Neural cell (in vitro differentiated cells): ENCODE results near the gene TRIM10. TPM values are rescaled to one million over a fixed set of nuclear protein-coding genes. Genes with fewer than 3 reads are reported as not detected.

ENCODE experiments used
- H2AFZ ChIP-seq: fragments of 200-600, 300-800 bp; sonication (generic), shearing (Covaris generic); 2 replicates; pipeline ENCODE4 v1.6.0; 2014; ENCODE audit warnings: low read depth, mild to moderate bottlenecking, antibody characterized with exemption, low read length, moderate library complexity
- H3F3A ChIP-seq: fragments of 200-600 bp; shearing (Covaris generic); 2 replicates; pipeline ENCODE4 v1.6.1; 2016; ENCODE audit warnings: mild to moderate bottlenecking, moderate library complexity, mixed read lengths, antibody characterized with exemption, low read length; ENCODE audit not compliant: insufficient read depth, poor library complexity, severe bottlenecking
- H3K27ac ChIP-seq: fragments of 200-600, 300-800 bp; sonication (generic), shearing (Covaris generic); 2 replicates; pipeline ENCODE4 v1.5.1; 2014; ENCODE audit warnings: mild to moderate bottlenecking, low read length, moderate library complexity
- H3K27me3 ChIP-seq: fragments of 300-800, 200-600 bp; sonication (generic), shearing (Covaris generic); 2 replicates; pipeline ENCODE4 v1.6.0; 2014; ENCODE audit warnings: mild to moderate bottlenecking, low read depth, low read length, moderate library complexity; ENCODE audit not compliant: insufficient read depth
- H3K36me3 ChIP-seq: fragments of 300-800, 200-600 bp; sonication (generic), shearing (Covaris generic); 2 replicates; pipeline ENCODE4 v1.5.1; 2014; ENCODE audit warnings: mild to moderate bottlenecking, antibody characterized with exemption, low read length, moderate library complexity; ENCODE audit not compliant: insufficient read depth
- H3K4me2 ChIP-seq: fragments of 300-800, 200-600 bp; sonication (generic), shearing (Covaris generic); 2 replicates; pipeline ENCODE4 v1.6.0; 2014; ENCODE audit warnings: mild to moderate bottlenecking, low read length
- H3K4me3 ChIP-seq: fragments of 300-800, 200-600 bp; sonication (generic), shearing (Covaris generic); 2 replicates; pipeline ENCODE4 v1.5.1; 2014; ENCODE audit warnings: mild to moderate bottlenecking, low read length, moderate library complexity
- H3K79me2 ChIP-seq: fragments of 200-600 bp; shearing (Covaris generic); replicated peaks from 2 replicates; pipeline ENCODE4 v1.6.0; 2014; ENCODE audit warnings: mild to moderate bottlenecking, low read length, moderate library complexity; ENCODE audit not compliant: insufficient read depth
- H3K9ac ChIP-seq: fragments of 300-800, 200-600 bp; sonication (generic), shearing (Covaris generic); 2 replicates; pipeline ENCODE4 v1.6.1; 2016; ENCODE audit warnings: mild to moderate bottlenecking, low read length, mixed read lengths
- H3K9me2 ChIP-seq: fragments of 200-600 bp; shearing (Covaris generic); 2 replicates; pipeline ENCODE4 v1.6.1; 2016; ENCODE audit warnings: mild to moderate bottlenecking, low read length, mixed read lengths; ENCODE audit not compliant: insufficient read depth
- H3K9me3 ChIP-seq: fragments of 200-600, 300-800 bp; sonication (generic), shearing (Covaris generic); 2 replicates; pipeline ENCODE4 v1.6.1; 2016; ENCODE audit warnings: mild to moderate bottlenecking, mixed run types, low read length, moderate library complexity, mixed read lengths
- H4K20me1 ChIP-seq: fragments of 200-600 bp; shearing (Covaris generic); 2 replicates; pipeline ENCODE4 v1.6.1; 2016; ENCODE audit warnings: mild to moderate bottlenecking, mixed run types; ENCODE audit not compliant: insufficient read depth
- CTCF ChIP-seq: fragments of 450-650 bp; IDR thresholded peaks from 2 replicates; pipeline ENCODE4 v1.5.1; 2014; ENCODE audit warnings: antibody characterized with exemption, mild to moderate bottlenecking, moderate library complexity; ENCODE audit not compliant: poor library complexity, severe bottlenecking
- EP300 ChIP-seq: fragments of 450-650 bp; conservative IDR thresholded peaks from 2 replicates; pipeline ENCODE4 v1.6.1; 2014; ENCODE audit warnings: antibody characterized with exemption, mild to moderate bottlenecking, moderate library complexity; ENCODE audit not compliant: poor library complexity, severe bottlenecking
- EZH2 ChIP-seq: fragments of 200-600, 300-800 bp; shearing (Covaris generic), sonication (generic); IDR thresholded peaks from 2 replicates; pipeline ENCODE4 v1.6.1; 2014; ENCODE audit warnings: antibody characterized with exemption, low read length, borderline replicate concordance, mild to moderate bottlenecking; ENCODE audit not compliant: insufficient read depth, poor library complexity, severe bottlenecking
- MXI1 ChIP-seq: fragments of 450-650 bp; conservative IDR thresholded peaks from 2 replicates; pipeline ENCODE4 v1.6.1; 2014; ENCODE audit warnings: antibody characterized with exemption, mild to moderate bottlenecking; ENCODE audit not compliant: poor library complexity, severe bottlenecking
- POLR2AphosphoS5 ChIP-seq: IDR thresholded peaks from 2 replicates; pipeline ENCODE4 v1.6.1; 2012
- RAD21 ChIP-seq: fragments of 450-650 bp; conservative IDR thresholded peaks from 2 replicates; pipeline ENCODE4 v1.6.1; 2014; ENCODE audit warnings: antibody characterized with exemption, mild to moderate bottlenecking, moderate library complexity
- SMC3 ChIP-seq: fragments of 450-650 bp; conservative IDR thresholded peaks from 2 replicates; pipeline ENCODE4 v1.6.1; 2014; ENCODE audit warnings: antibody characterized with exemption, mild to moderate bottlenecking, moderate library complexity; ENCODE audit not compliant: poor library complexity
- TAF1 ChIP-seq: IDR thresholded peaks from 2 replicates; pipeline ENCODE4 v1.6.1; 2012; ENCODE audit warnings: low read depth
- polyA plus RNA-seq: library from polyadenylated mRNA; depleted of rRNA; stranded (reverse); fragments of >200 nt; gene quantifications from 2 replicates; pipeline ENCODE4 v1.2.3, GENCODE V29; 2014
- TF ChIP-seq, protein P1 (sequence below): IDR thresholded peaks from 2 replicates; pipeline ENCODE4 v1.6.1; 2012; ENCODE audit warnings: borderline replicate concordance

The TRIM10 gene
- polyA plus RNA-seq, 1 donor from 2014 or later = not detected

GRCh38 chr6:30149234-30149633 is 11.8 kb downstream of the TRIM10 start:
- no peak for TF ChIP-seq CTCF
- TF ChIP-seq RAD21 = no peak
- no peak for TF ChIP-seq POLR2AphosphoS5
- no peak for TF ChIP-seq EZH2
- TF ChIP-seq SMC3 = no peak
- no peak for TF ChIP-seq EP300
- no peak overlapping the region for H3K9ac ChIP-seq
- H3K9me2 ChIP-seq = no peaks in the 10 kb centered on the region
- H4K20me1 ChIP-seq = no peaks in the 10 kb centered on the region
- H3K79me2 ChIP-seq = no peaks in the 10 kb centered on the region
- H3K27ac ChIP-seq = no peak overlapping the region
- H3K4me3 ChIP-seq = no peak overlapping the region
- H2AFZ ChIP-seq = no peak overlapping the region
- no peaks in the 10 kb centered on the region for H3F3A ChIP-seq
- H3K27me3 ChIP-seq = no peaks in the 10 kb centered on the region
- H3K9me3 ChIP-seq = no peaks in the 10 kb centered on the region
- H3K4me2 ChIP-seq = no peak overlapping the region
- no peaks in the 10 kb centered on the region for H3K36me3 ChIP-seq

DNA sequence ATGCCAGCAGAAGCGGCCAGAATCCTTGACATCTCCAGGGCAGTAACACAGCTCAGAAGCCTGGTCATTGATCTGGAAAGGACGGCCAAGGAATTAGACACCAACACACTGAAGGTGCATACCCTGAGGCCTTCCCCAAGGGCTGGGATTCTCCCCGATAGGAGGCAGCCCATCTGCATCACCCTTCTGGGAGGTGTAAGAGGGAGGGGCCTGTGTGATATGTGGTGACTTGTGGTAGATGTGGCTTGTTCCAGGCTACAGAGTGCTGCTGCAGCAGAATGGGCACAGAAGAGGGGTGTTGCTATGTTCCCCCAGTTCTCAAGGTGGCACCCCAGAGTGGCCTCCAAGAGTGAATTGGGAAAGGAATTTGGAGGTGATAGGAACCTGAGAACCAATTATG is 13.9 kb downstream of the TRIM10 start:
- Histone ChIP-seq H4K20me1 (no peaks in the 10 kb centered on the region), H3K27ac (no peak overlapping the region), H3K9ac (no peak overlapping the region), H2AFZ (no peak overlapping the region), H3K9me3 (no peaks in the 10 kb centered on the region), H3K4me3 (no peak overlapping the region), H3K9me2 (no peaks in the 10 kb centered on the region), H3K4me2 (no peak overlapping the region), H3F3A (no peaks in the 10 kb centered on the region), H3K27me3 (no peaks in the 10 kb centered on the region), H3K36me3 (no peaks in the 10 kb centered on the region), H3K79me2 (no peaks in the 10 kb centered on the region)
- TF ChIP-seq CTCF (no peak), MXI1 (no peak), SMC3 (no peak), TAF1 (no peak), EZH2 (no peak), RAD21 (no peak), EP300 (no peak), POLR2AphosphoS5 (no peak)
- TF ChIP-seq, protein P1, sequence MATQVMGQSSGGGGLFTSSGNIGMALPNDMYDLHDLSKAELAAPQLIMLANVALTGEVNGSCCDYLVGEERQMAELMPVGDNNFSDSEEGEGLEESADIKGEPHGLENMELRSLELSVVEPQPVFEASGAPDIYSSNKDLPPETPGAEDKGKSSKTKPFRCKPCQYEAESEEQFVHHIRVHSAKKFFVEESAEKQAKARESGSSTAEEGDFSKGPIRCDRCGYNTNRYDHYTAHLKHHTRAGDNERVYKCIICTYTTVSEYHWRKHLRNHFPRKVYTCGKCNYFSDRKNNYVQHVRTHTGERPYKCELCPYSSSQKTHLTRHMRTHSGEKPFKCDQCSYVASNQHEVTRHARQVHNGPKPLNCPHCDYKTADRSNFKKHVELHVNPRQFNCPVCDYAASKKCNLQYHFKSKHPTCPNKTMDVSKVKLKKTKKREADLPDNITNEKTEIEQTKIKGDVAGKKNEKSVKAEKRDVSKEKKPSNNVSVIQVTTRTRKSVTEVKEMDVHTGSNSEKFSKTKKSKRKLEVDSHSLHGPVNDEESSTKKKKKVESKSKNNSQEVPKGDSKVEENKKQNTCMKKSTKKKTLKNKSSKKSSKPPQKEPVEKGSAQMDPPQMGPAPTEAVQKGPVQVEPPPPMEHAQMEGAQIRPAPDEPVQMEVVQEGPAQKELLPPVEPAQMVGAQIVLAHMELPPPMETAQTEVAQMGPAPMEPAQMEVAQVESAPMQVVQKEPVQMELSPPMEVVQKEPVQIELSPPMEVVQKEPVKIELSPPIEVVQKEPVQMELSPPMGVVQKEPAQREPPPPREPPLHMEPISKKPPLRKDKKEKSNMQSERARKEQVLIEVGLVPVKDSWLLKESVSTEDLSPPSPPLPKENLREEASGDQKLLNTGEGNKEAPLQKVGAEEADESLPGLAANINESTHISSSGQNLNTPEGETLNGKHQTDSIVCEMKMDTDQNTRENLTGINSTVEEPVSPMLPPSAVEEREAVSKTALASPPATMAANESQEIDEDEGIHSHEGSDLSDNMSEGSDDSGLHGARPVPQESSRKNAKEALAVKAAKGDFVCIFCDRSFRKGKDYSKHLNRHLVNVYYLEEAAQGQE = no peak
